Rectal smooth muscle tissue (tissue), 1 donor: Measurements from ENCODE around the gene NDUFAF8.

Source experiments
- H3K27ac ChIP-seq: one replicate; pipeline ENCODE4 v1.7.0; 2013; ENCODE audit warnings: low read depth, low read length, inconsistent platforms
- H3K27me3 ChIP-seq: one replicate; pipeline ENCODE4 v1.7.0; 2013; ENCODE audit warnings: low read length; ENCODE audit not compliant: control insufficient read depth, insufficient read depth
- H3K36me3 ChIP-seq: one replicate; pipeline ENCODE4 v1.7.0; 2013; ENCODE audit warnings: low read length; ENCODE audit not compliant: control insufficient read depth, insufficient read depth
- H3K4me1 ChIP-seq: one replicate; pipeline ENCODE4 v1.7.0; 2013; ENCODE audit warnings: low read length; ENCODE audit not compliant: control insufficient read depth, insufficient read depth
- H3K4me3 ChIP-seq: one replicate; pipeline ENCODE4 v1.7.0; 2013; ENCODE audit warnings: low read length
- H3K9ac ChIP-seq: one replicate; pipeline ENCODE4 v1.7.0; 2013; ENCODE audit warnings: low read length

Gene NDUFAF8

DNA sequence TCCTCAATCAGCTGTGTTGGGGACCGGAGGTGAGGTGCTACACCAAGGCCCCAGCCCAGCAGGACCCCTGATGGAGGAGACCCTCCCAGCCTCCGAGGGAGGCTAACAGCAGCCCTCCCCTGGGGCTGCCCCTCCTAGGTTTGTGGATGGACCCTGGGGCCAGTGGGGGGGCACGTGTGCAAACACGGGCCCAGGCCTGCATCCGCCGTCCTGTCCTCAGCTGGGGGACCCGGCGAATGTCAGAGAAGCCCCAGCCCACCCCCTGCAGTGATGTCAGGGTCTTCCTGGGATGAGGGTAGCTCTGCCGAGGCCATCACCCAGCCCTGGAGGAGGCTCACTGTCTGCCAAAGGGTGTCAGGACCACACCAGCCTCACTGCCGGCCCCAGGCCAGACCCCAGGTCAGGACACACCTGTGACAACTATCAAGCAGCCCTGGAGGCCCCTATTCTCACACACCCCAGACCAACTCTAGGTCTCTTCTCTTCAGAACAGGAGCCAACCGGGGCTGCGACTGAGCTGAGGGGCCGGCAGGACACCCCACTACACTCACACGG lies 43.1 kb upstream of the NDUFAF8 start:
- peaks cover 3% of the 10 kb centered on the region for H3K36me3 ChIP-seq
- no peaks in the 10 kb centered on the region for H3K27me3 ChIP-seq
- no peak overlapping the region for H3K27ac ChIP-seq
- H3K4me1 ChIP-seq = no peaks in the 10 kb centered on the region
- no peak overlapping the region for H3K9ac ChIP-seq
- H3K4me3 ChIP-seq = no peak overlapping the region

DNA sequence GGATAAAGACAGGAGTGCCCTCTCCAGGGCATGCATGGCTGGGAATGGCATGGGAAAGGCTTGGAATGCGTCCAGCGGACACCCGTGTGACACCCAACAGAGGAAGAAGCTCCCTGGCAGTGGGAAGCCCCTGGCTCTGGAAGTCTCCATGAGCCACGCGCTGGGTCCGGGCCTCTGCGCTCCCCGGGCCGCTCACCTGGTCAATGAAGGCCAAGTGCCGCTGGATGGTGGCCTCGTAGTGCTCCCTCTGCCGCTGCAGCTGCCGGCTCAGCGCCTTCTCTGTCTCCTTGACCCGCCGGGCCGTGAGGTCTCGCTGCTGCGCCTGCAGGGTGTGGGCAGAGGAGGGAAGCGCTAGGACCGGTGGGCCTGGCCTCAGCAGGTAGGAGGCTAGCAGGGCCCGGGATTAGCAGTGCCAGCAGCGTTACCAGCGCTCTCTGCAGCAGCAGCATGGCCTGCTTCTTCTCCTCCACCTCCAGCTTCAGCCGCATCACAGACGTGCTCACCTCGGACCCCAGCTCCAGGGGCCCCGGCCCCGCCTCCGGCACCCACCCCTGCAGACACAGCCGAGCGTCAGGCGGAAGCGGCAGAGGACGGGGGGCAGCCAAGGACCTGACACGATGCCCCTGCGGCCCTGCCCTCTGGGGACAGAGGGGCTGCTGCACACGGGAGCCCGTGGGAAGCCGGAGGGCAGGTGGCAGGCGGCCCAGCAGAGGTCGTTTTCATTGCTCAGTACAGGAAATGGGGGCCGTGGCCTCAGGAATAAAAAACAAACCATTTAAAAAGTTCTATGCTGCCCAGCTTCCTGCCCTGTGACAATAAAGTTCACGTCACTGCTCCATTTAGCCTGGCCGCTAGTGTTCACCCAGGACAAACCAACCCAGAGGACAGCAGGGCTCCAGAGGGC lies 42.4 kb upstream of the NDUFAF8 start:
- Histone ChIP-seq H3K27me3 (no peaks in the 10 kb centered on the region), H3K36me3 (peaks cover 3% of the 10 kb centered on the region), H3K27ac (no peak overlapping the region), H3K4me3 (no peak overlapping the region), H3K9ac (no peak overlapping the region), H3K4me1 (no peaks in the 10 kb centered on the region)

DNA sequence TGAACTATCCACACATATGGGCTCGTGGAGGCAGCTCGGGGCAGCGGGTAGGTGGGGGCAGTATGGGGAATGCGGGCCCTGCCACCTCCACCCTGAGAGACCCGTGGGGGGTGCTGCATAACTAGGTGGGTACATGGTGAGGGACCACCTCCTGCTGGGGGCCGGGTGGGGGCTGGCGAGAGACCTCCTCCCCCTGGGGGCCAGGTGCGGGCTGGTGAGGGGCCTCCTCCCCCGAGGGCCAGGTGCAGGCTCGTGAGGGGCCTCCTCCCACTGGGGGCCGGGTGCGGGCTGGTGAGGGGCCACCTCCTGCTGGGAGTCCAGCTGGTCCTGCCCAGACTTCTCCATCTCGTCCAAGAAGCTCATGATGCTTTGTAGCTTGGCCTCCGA lies 41.7 kb upstream of the NDUFAF8 start:
- Histone ChIP-seq H3K27ac (no peak overlapping the region), H3K9ac (no peak overlapping the region), H3K4me1 (no peaks in the 10 kb centered on the region), H3K36me3 (peaks cover 3% of the 10 kb centered on the region), H3K4me3 (no peak overlapping the region), H3K27me3 (no peaks in the 10 kb centered on the region)

DNA sequence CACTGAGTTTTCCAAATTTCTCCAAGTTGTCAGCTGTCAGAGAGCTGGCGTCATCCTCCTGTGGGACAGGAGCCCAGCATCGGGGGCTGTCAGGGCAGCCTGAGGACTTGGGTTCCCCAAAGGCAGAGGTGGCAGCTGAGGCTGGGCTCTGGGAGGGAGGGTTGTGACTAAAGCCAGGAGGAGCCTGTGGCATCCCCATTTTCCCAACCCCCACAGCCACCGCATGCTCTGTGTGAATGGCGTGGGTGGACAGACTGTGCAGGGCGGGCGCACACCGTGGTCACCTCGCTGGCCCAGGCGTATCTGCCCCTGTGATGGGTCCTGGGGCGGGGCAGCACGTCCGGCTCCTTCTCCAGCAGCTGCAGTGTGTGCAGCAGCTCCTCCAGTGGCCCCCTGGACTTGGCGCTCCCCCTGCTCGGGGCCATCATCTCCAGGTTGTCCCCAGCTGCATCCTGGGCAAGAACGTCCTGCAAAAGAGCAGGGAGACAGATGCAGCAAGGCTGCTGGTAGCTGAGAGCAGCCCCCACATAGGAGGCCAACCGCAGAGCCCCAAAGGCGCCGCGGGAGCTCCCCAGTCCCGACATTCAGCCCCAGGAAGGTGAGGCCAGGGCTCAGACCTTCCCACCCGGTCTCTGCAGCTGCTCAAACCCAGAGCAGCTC lies 41.2 kb upstream of the NDUFAF8 start:
- H3K9ac ChIP-seq = no peak overlapping the region
- no peak overlapping the region for H3K27ac ChIP-seq
- H3K27me3 ChIP-seq = no peaks in the 10 kb centered on the region
- H3K4me3 ChIP-seq = no peak overlapping the region
- peaks cover 3% of the 10 kb centered on the region for H3K36me3 ChIP-seq
- H3K4me1 ChIP-seq = no peaks in the 10 kb centered on the region

DNA sequence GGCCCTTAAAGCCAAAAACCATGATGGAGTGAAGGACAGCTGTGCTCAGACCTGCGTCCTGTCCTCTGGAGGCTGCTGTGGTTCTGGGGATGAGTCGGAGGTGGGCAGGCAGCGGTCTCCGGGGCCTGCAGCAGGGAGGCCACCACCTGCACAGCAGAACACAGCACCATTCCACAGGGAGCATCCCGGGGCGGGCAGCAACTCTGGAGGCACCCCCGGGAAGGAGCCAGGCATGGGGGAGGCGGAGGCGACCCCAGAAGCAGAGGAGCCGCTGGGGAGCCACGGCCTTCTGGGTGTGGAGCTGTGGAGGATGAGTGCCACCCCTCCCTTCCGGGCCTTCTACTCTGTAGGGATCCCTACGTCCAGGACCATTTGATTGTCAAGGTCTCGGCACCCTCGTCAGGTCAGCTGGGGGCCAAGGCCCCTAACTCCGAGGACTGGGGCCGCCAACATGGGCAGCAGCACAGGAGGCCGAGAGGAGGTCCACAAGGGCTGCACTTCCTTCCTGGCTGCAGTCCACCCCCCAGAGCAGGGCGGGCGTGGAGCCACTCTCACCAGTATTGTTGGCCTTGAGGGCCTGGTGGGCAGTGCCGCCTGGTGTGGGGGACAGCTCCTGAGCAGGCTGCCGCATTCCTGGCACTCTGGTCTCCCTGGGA lies 40.2 kb upstream of the NDUFAF8 start:
- Histone ChIP-seq H3K36me3 (peaks cover 3% of the 10 kb centered on the region), H3K9ac (no peak overlapping the region), H3K4me1 (no peaks in the 10 kb centered on the region), H3K27me3 (no peaks in the 10 kb centered on the region), H3K27ac (no peak overlapping the region), H3K4me3 (no peak overlapping the region)

DNA sequence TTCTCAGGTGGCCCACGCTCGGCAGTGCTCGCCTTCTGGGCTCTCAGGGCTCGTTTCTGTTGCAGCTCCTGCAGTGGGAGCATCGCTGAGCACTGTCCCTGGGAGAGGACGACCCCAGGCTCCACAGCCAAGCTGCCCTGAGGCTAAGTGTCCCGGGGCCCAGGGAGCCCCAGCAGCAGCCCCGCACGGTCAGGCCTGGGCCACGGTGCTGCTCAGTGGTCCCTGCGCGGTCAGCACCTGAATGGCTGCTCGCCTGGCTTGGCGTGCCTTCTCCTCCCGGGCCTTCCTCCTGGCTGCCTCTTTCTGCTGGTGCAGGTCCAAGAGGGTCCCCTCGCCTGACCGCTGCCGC lies 39.7 kb upstream of the NDUFAF8 start:
- no peak overlapping the region for H3K27ac ChIP-seq
- H3K4me1 ChIP-seq = no peaks in the 10 kb centered on the region
- no peak overlapping the region for H3K4me3 ChIP-seq
- H3K36me3 ChIP-seq = peaks cover 3% of the 10 kb centered on the region
- no peak overlapping the region for H3K9ac ChIP-seq
- no peaks in the 10 kb centered on the region for H3K27me3 ChIP-seq

DNA sequence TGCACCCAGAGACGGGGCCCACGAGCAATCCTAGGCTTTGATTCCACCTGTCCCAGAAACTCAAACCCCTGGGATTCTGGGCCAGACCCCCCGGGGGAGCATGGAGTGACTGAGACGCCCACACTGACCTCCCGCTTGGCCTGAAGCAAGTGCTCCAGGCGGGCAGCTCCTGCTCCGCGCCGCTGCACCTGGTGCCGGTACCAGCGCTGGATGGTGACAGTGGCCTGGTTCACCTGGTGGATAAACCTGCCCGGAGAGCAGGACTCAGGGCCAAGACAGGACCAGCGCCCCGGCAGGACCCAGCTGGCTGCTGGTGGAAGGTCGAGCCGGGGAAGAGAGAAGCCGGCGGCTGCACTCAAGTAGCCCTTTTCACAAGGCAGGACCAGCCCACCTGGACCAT lies 38.9 kb upstream of the NDUFAF8 start:
- Histone ChIP-seq H3K36me3 (peaks cover 3% of the 10 kb centered on the region), H3K27ac (no peak overlapping the region), H3K27me3 (no peaks in the 10 kb centered on the region), H3K4me3 (no peak overlapping the region), H3K9ac (no peak overlapping the region), H3K4me1 (no peaks in the 10 kb centered on the region)

DNA sequence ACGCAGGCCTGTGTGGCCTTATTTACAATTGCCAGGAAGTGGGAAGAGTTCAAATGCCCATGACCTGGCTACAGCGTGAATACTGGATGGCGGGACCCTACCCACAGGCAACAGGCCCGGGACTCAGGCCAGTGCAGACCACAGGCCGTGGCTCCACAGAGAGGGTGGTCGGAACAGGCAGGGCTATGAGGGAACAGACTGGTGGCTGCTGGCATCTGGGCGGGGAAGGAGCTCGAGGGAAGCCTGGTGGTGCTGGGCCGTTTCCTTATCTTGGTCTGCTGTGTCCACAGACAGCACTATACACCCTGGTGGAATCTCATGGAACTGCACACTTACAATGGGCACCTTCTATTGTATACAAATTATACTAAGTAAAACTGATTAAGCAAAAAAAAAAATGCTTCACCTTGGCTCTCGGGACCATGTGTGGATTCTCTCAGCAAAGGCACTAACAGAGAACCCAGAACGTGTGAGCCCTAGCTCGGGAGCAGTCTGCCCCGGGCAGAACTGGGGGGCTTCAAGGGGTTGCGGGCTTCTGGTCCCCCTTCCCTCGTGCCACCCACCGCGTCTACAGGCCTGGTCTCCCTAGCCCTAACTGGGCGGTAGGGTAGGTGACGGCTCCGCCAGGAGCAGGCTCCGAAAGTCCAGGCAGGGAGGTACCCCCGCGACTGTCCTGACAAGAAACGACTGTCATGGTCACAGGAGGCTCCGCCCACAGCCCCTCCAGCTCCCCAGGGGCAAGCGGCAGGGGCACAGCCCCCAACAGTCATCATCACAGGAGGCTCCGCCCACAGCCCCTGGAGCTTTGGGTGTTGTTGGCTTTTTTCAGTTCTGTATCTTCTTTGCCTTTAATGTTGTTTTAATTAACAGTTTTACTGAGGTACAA lies 38.2 kb upstream of the NDUFAF8 start:
- Histone ChIP-seq H3K36me3 (peaks cover 3% of the 10 kb centered on the region), H3K9ac (no peak overlapping the region), H3K27ac (no peak overlapping the region), H3K27me3 (no peaks in the 10 kb centered on the region), H3K4me3 (no peak overlapping the region), H3K4me1 (no peaks in the 10 kb centered on the region)

DNA sequence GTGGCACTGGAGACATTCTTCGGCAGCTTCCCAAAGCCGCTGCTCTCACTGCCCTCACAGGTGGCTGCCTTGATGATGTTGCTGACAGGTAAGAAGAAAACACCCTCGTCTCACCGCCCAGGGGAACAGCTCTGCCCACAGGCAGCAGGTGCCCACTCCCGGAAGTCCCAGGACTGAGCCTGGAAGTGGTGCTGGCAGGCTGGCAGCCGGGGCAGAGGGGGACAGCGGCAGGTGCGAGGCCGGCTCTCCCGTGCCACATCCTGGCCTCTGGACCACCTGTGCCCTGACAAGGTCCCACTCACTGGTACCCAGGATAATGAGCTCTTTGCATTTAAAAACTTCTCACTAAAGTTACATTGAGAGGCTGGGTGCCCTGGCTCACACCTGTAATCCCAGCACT lies 36.8 kb upstream of the NDUFAF8 start:
- Histone ChIP-seq H3K27me3 (no peaks in the 10 kb centered on the region), H3K9ac (no peak overlapping the region), H3K4me1 (no peaks in the 10 kb centered on the region), H3K27ac (no peak overlapping the region), H3K4me3 (no peak overlapping the region), H3K36me3 (peaks cover 3% of the 10 kb centered on the region)

DNA sequence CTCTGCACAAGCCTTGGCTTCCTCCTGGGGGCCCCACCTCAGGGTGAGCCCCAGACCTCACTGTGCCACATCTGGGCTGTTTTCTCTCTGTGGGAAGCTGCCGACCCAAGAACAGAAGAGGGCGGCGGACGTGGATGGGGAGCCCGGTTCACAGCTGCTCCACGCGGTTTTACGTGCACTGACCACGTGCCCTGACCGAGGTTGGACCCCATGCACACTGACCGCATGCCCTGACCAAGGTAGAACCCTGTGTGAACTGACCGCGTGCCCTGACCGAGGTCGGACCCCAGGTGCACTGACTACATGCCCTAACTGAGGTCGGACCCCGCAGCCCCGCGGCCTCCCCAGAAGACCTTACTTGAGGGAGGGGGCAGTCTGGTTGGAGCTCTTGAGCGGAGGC lies 36.0 kb upstream of the NDUFAF8 start:
- Histone ChIP-seq H3K4me1 (no peaks in the 10 kb centered on the region), H3K27ac (no peak overlapping the region), H3K9ac (no peak overlapping the region), H3K4me3 (no peak overlapping the region), H3K27me3 (no peaks in the 10 kb centered on the region), H3K36me3 (peaks cover 4% of the 10 kb centered on the region)

DNA sequence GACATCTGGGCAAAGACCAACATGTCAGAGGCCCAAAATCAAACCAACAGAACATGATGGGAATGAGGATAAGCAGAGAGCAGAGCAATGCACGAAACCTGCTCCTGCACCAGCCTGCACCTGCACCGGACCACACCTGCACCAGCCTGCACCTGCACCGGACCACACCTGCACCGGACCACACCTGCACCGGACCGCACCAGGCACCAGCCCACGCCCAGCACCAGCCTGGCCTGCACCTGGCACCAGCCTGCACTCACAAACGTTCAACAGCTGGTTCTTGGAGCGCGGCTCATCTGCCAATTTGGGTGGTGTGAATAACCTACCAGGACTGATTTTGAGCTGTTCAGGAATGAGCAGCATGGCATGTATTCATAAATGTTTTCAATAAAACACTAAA lies 34.5 kb upstream of the NDUFAF8 start:
- Histone ChIP-seq H3K9ac (no peak overlapping the region), H3K4me1 (no peaks in the 10 kb centered on the region), H3K27ac (no peak overlapping the region), H3K27me3 (no peaks in the 10 kb centered on the region), H3K4me3 (no peak overlapping the region), H3K36me3 (peaks cover 4% of the 10 kb centered on the region)

DNA sequence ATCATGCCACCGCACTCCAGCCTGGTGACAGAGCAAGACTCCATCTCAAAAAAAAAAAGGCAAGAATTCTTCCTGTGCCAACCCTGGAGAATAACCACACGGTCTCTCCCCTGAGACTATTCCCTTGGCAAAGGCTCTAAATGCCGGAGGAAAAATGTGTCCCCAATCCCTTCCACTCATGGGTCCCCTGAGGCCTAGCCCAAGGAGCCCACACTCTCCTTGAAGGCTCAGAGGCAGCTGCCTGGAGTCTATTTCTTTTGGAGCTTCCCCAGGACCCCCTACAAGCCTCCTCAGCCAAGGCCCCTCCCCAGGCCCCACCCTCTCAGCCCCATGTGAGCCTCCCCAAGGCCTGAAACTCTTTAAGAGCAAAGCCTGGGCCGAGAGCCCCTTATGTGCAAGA lies 33.0 kb upstream of the NDUFAF8 start:
- Histone ChIP-seq H3K9ac (no peak overlapping the region), H3K27me3 (no peaks in the 10 kb centered on the region), H3K4me3 (no peak overlapping the region), H3K4me1 (no peaks in the 10 kb centered on the region), H3K27ac (no peak overlapping the region), H3K36me3 (peaks cover 4% of the 10 kb centered on the region)
